HCT116 (cell line): ENCODE results near the gene ARL2BP.

Experiments used
- CBX3 ChIP-seq: IDR thresholded peaks from 2 replicates; pipeline ENCODE4 v1.6.1; 2012; ENCODE audit warnings: low read depth
- EGR1 ChIP-seq: IDR thresholded peaks from 2 replicates; pipeline ENCODE4 v1.6.1; 2012; ENCODE audit warnings: low read depth
- ELF1 ChIP-seq: IDR thresholded peaks from 2 replicates; pipeline ENCODE4 v1.6.1; 2012; ENCODE audit warnings: low read depth, borderline replicate concordance
- EZH2 ChIP-seq: fragments of 200-600 bp; sonication (generic); IDR thresholded peaks from 2 replicates; pipeline ENCODE4 v1.6.1; 2017; ENCODE audit warnings: antibody characterized with exemption, mixed run types
- EZH2phosphoT487 ChIP-seq: fragments of 200-600 bp; IDR thresholded peaks from 2 replicates; pipeline ENCODE4 v1.6.1; 2018; ENCODE audit warnings: antibody characterized with exemption, borderline replicate concordance
- JUND ChIP-seq: IDR thresholded peaks from 2 replicates; pipeline ENCODE4 v1.6.1; 2012
- POLR2A ChIP-seq: IDR thresholded peaks from 2 replicates; pipeline ENCODE4 v1.7.0; 2011; ENCODE audit warnings: borderline replicate concordance; ENCODE audit not compliant: insufficient read depth, insufficient read length; ENCODE audit errors: extremely low read depth
- POLR2AphosphoS5 ChIP-seq: IDR thresholded peaks from 2 replicates; pipeline ENCODE4 v1.6.1; 2011; ENCODE audit warnings: mild to moderate bottlenecking, low read depth, low read length, moderate library complexity
- SIN3A ChIP-seq: IDR thresholded peaks from 2 replicates; pipeline ENCODE4 v1.6.1; 2012; ENCODE audit warnings: low read depth
- SP1 ChIP-seq: IDR thresholded peaks from 2 replicates; pipeline ENCODE4 v1.6.1; 2012; ENCODE audit warnings: low read depth
- TCF7L2 ChIP-seq: IDR thresholded peaks from 2 replicates; pipeline ENCODE4 v1.7.0; 2011; ENCODE audit warnings: borderline replicate concordance, inconsistent platforms; ENCODE audit not compliant: insufficient read depth, insufficient read length; ENCODE audit errors: extremely low read depth
- ZNF274 ChIP-seq: fragments of 200-500 bp; sonication (Bioruptor generic); IDR thresholded peaks from 2 replicates; pipeline ENCODE4 v1.6.1; 2014; ENCODE audit warnings: mild to moderate bottlenecking, low read depth, low read length, inconsistent platforms
- TF ChIP-seq, protein P1 (sequence below), 3 experiments: fragments of 200-600 bp in 1 of 3; sonication (generic) in 1 of 3; IDR thresholded peaks in 2 of 3; conservative IDR thresholded peaks in 1 of 3; 2 replicates each; pipeline ENCODE4 v1.5.1; 2012 to 2017; ENCODE audit warnings: low read depth in 2 of 3, low read length in 2 of 3, antibody characterized with exemption in 1 of 3, borderline replicate concordance in 1 of 3, control low read depth in 1 of 3, mild to moderate bottlenecking in 1 of 3, mixed read lengths in 1 of 3, mixed run types in 1 of 3, moderate library complexity in 1 of 3; ENCODE audit not compliant: insufficient read depth in 1 of 3
- TF ChIP-seq, protein P2 (sequence below): IDR thresholded peaks from 2 replicates; pipeline ENCODE4 v1.6.1; 2011; ENCODE audit warnings: mild to moderate bottlenecking, low read length, moderate library complexity; ENCODE audit not compliant: insufficient replicate concordance; ENCODE audit errors: extremely low read depth

DNA sequence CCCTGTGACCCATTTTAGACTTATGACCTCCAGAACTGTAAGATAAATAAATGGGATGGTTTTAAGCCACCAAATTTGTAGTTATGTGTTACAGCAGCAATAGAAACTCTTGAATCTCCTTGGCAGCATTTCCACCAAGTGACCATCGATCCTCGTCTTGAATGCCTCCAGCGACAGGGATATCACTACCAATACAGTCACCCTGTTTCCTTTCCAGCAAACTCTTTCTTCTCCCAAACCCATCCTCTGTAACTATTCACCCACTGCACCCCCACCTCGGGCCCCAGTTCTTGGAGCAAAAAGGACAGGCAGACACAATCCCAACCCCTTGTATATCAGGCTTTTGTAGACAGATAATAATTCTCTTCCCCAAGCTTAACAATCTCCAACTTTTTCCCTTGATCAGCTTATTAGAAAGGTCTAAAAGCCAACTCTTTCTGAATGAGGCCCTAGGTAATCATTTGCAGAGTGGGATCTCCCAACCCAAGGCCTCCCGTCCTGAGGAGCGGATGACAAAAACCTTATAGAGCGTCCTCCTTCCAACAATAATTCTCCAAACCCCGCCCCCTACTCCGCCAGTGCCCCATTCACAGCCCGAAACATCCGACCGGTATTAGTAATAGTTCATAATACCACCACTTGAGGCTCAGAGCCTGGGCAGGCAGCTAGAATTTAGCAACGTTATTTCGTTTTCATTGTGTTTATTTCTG, 54.1 kb downstream of the ARL2BP start:
- TF ChIP-seq, protein P1, sequence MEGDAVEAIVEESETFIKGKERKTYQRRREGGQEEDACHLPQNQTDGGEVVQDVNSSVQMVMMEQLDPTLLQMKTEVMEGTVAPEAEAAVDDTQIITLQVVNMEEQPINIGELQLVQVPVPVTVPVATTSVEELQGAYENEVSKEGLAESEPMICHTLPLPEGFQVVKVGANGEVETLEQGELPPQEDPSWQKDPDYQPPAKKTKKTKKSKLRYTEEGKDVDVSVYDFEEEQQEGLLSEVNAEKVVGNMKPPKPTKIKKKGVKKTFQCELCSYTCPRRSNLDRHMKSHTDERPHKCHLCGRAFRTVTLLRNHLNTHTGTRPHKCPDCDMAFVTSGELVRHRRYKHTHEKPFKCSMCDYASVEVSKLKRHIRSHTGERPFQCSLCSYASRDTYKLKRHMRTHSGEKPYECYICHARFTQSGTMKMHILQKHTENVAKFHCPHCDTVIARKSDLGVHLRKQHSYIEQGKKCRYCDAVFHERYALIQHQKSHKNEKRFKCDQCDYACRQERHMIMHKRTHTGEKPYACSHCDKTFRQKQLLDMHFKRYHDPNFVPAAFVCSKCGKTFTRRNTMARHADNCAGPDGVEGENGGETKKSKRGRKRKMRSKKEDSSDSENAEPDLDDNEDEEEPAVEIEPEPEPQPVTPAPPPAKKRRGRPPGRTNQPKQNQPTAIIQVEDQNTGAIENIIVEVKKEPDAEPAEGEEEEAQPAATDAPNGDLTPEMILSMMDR (IDR thresholded peaks at IDR 0.05 in 2 of 3, conservative IDR thresholded peaks at IDR 0.05 in 1 of 3; ENCODE audit: borderline replicate concordance in 1 of 3, insufficient read depth in 1 of 3, low read depth in 2 of 3, low read length in 2 of 3) = no peak
- TF ChIP-seq SIN3A (peak; percentile 20; the same call in 1 of the 2 replicates), CBX3 (no peak), EZH2phosphoT487 (no peak), EZH2 (no peak), POLR2AphosphoS5 (no peak), POLR2A (no peak), SP1 (no peak), JUND (no peak), EGR1 (no peak), ZNF274 (no peak), ELF1 (no peak), TCF7L2 (no peak)
- TF ChIP-seq, protein P2, sequence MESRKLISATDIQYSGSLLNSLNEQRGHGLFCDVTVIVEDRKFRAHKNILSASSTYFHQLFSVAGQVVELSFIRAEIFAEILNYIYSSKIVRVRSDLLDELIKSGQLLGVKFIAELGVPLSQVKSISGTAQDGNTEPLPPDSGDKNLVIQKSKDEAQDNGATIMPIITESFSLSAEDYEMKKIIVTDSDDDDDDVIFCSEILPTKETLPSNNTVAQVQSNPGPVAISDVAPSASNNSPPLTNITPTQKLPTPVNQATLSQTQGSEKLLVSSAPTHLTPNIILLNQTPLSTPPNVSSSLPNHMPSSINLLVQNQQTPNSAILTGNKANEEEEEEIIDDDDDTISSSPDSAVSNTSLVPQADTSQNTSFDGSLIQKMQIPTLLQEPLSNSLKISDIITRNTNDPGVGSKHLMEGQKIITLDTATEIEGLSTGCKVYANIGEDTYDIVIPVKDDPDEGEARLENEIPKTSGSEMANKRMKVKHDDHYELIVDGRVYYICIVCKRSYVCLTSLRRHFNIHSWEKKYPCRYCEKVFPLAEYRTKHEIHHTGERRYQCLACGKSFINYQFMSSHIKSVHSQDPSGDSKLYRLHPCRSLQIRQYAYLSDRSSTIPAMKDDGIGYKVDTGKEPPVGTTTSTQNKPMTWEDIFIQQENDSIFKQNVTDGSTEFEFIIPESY = no peak
